K562 (cell line): Measurements from ENCODE around the gene COL5A1.

Experiments used
- BRF1 ChIP-seq: IDR thresholded peaks from 3 replicates; pipeline ENCODE4 v1.6.1; 2011; ENCODE audit warnings: borderline replicate concordance, mild to moderate bottlenecking; ENCODE audit not compliant: insufficient read length; ENCODE audit errors: extremely low read depth
- GABPA ChIP-seq: fragments of 200-800 bp; sonication (Bioruptor generic); conservative IDR thresholded peaks from 2 replicates; pipeline ENCODE4 v1.6.1; 2016; ENCODE audit warnings: low read depth, missing genetic modification characterization, missing compliant biosample characterization
- HOMEZ ChIP-seq: fragments of 250-450 bp; sonication (Bioruptor Pico); IDR thresholded peaks from 2 replicates; pipeline ENCODE4 v1.4.0; 2020; ENCODE audit warnings: mild to moderate bottlenecking, moderate library complexity
- MAFF ChIP-seq: IDR thresholded peaks from 2 replicates; pipeline ENCODE4 v1.6.1; 2012; ENCODE audit warnings: low read length, improper control_type of control experiment
- MAX ChIP-seq: sonication (generic); formaldehyde crosslinking; IDR thresholded peaks from 2 replicates; pipeline ENCODE4 v1.9.0; 2022; ENCODE audit warnings: mild to moderate bottlenecking, missing genetic modification reagents
- MTF1 ChIP-seq: fragments of 250-450 bp; sonication (Bioruptor Pico); IDR thresholded peaks from 2 replicates; pipeline ENCODE4 v1.9.0; 2021; ENCODE audit warnings: moderate library complexity, mild to moderate bottlenecking, inconsistent platforms, borderline replicate concordance
- NCOR1 ChIP-seq: fragments of 450-650 bp; IDR thresholded peaks from 2 replicates; pipeline ENCODE4 v1.6.1; 2016; ENCODE audit warnings: mild to moderate bottlenecking, moderate library complexity
- RCOR1 ChIP-seq, 2 experiments: IDR thresholded peaks; 2 replicates each; pipeline ENCODE4 v1.6.1; 2012; ENCODE audit warnings: low read depth in 2 of 2, low read length in 2 of 2, borderline replicate concordance in 1 of 2, improper control_type of control experiment in 1 of 2
- REST ChIP-seq, 2 experiments: fragments of 450-650 bp; formaldehyde crosslinking in 1 of 2; IDR thresholded peaks; 2 replicates each; pipeline versions ENCODE4 v1.4.0 to v1.6.1; 2014 to 2020; ENCODE audit warnings: mild to moderate bottlenecking in 2 of 2, borderline replicate concordance in 1 of 2, low read depth in 1 of 2
- RUNX1 ChIP-seq: sonication (generic); IDR thresholded peaks from 2 replicates; pipeline ENCODE4 v1.6.1; 2016; ENCODE audit warnings: antibody characterized with exemption, low read depth
- SAFB2 ChIP-seq: fragments of 200-400 bp; formaldehyde crosslinking; IDR thresholded peaks from 2 replicates; pipeline ENCODE4 v1.6.1; 2018; ENCODE audit warnings: borderline replicate concordance, low read length, low read depth, moderate library complexity; ENCODE audit not compliant: severe bottlenecking
- SP2 ChIP-seq: IDR thresholded peaks from 2 replicates; pipeline ENCODE4 v1.6.1; 2011; ENCODE audit warnings: mild to moderate bottlenecking, low read depth, low read length, moderate library complexity; ENCODE audit not compliant: poor library complexity, severe bottlenecking; ENCODE audit errors: extremely low read depth
- STAT6 ChIP-seq: sonication (generic); formaldehyde crosslinking; IDR thresholded peaks from 2 replicates; pipeline ENCODE4 v1.8.1; 2023; ENCODE audit warnings: mild to moderate bottlenecking, missing genetic modification reagents

- no peak for TF ChIP-seq RUNX1
- no peak for TF ChIP-seq STAT6 (CRISPR knock-in tag)
- TF ChIP-seq GABPA (tag): no peak
- TF ChIP-seq NCOR1: no peak
- TF ChIP-seq MAFF: no peak
- no peak for TF ChIP-seq HOMEZ (CRISPR knock-in tag)
- TF ChIP-seq REST (IDR thresholded peaks at IDR 0.05; ENCODE audit: borderline replicate concordance): no peak
- TF ChIP-seq REST (CRISPR knock-in tag; IDR thresholded peaks at IDR 0.05; ENCODE audit: low read depth): no peak
- TF ChIP-seq BRF1: no peak
- no peak for TF ChIP-seq MTF1 (CRISPR knock-in tag)
- no peak for TF ChIP-seq MAX (CRISPR knock-in tag)
- no peak for TF ChIP-seq SAFB2
- TF ChIP-seq RCOR1 (IDR thresholded peaks at IDR 0.05; ENCODE audit: borderline replicate concordance in 1 of 2, low read depth in 2 of 2, low read length in 2 of 2): no peak
- no peak for TF ChIP-seq SP2
Observed at GRCh38 chr9:134809826-134810225, 168.2 kb downstream of the COL5A1 start.
